Hepatocyte (in vitro differentiated cells): ENCODE measurements around the gene HNRNPA3. TPM values are rescaled to one million over a fixed set of nuclear protein-coding genes. Genes with fewer than 3 reads are reported as not detected.
"Not testable (repeated sequence)": the region's sequence is repeated elsewhere in the genome, so short reads cannot be mapped to it uniquely, and the experiment has no call there.

Experiments
- DNase-seq: peaks from one replicate; pipeline ENCODE4 v3.0.0-alpha.2; 2016; ENCODE audit warnings: low spot score
- H2AFZ ChIP-seq: fragments of 200-600 bp; sonication (generic); 2 replicates; pipeline ENCODE4 v1.6.0; 2016; ENCODE audit warnings: antibody characterized with exemption, mild to moderate bottlenecking
- H3K27ac ChIP-seq: fragments of 200-600 bp; sonication (generic); 2 replicates; pipeline ENCODE4 v1.5.1; 2016; ENCODE audit warnings: mild to moderate bottlenecking
- H3K27me3 ChIP-seq: fragments of 200-600 bp; sonication (generic); 2 replicates; pipeline ENCODE4 v1.6.1; 2016
- H3K36me3 ChIP-seq: fragments of 200-600 bp; sonication (generic); replicated peaks from 2 replicates; pipeline ENCODE4 v1.5.1; 2016; ENCODE audit warnings: low read depth; ENCODE audit not compliant: insufficient read depth
- H3K4me1 ChIP-seq: fragments of 200-600 bp; sonication (generic); 2 replicates; pipeline ENCODE4 v1.5.1; 2016; ENCODE audit warnings: mild to moderate bottlenecking, moderate library complexity; ENCODE audit not compliant: insufficient read depth
- H3K4me2 ChIP-seq: fragments of 200-600 bp; sonication (generic); 2 replicates; pipeline ENCODE4 v1.6.0; 2016
- H3K4me3 ChIP-seq: fragments of 200-600 bp; sonication (generic); 2 replicates; pipeline ENCODE4 v1.5.1; 2016; ENCODE audit warnings: mild to moderate bottlenecking
- H3K79me2 ChIP-seq: fragments of 200-600 bp; sonication (generic); 2 replicates; pipeline ENCODE4 v1.6.0; 2017; ENCODE audit warnings: mild to moderate bottlenecking
- H3K9me2 ChIP-seq: fragments of 200-600 bp; sonication (generic); replicated peaks from 2 replicates; pipeline ENCODE4 v1.6.0; 2017; ENCODE audit warnings: mild to moderate bottlenecking; ENCODE audit not compliant: insufficient read depth
- H3K9me3 ChIP-seq: fragments of 200-600 bp; sonication (generic); 2 replicates; pipeline ENCODE4 v1.5.1; 2016; ENCODE audit warnings: low read depth, mild to moderate bottlenecking
- H4K20me1 ChIP-seq: fragments of 200-600 bp; sonication (generic); 2 replicates; pipeline ENCODE4 v1.6.0; 2016; ENCODE audit warnings: mild to moderate bottlenecking; ENCODE audit not compliant: insufficient read depth, poor library complexity, severe bottlenecking
- EZH2 ChIP-seq: fragments of 200-600 bp; sonication (generic); IDR thresholded peaks from 2 replicates; pipeline ENCODE4 v1.6.1; 2016; ENCODE audit warnings: antibody characterized with exemption, mild to moderate bottlenecking, borderline replicate concordance
- EZH2phosphoT487 ChIP-seq: fragments of 200-600 bp; sonication (generic); IDR thresholded peaks from one replicate; pipeline ENCODE4 v1.6.1; 2018; ENCODE audit warnings: antibody characterized with exemption, mild to moderate bottlenecking, low read depth, moderate library complexity; ENCODE audit not compliant: unreplicated experiment, severe bottlenecking
- WGBS: methylation state at CpG from one replicate; pipeline ENCODE4 v1.1.6; 2016; ENCODE audit warnings: low lambda C conversion rate; ENCODE audit errors: missing lambda C conversion rate; 5-methylcytosine and 5-hydroxymethylcytosine counted together
- polyA plus RNA-seq: library from polyadenylated mRNA; unstranded; fragments of >200 nt; fragmentation: Nextera tagmentation; extraction: Ambion mirVana; gene quantifications from 2 replicates; pipeline ENCODE4 v1.2.1, GENCODE V29; 2016
- total RNA-seq: library from RNA; depleted of rRNA; stranded (reverse); fragments of >200 nt; gene quantifications from 2 replicates; pipeline ENCODE4 v1.2.3, GENCODE V29; 2014
- TF ChIP-seq, protein P1 (sequence below): fragments of 200-600 bp; sonication (generic); IDR thresholded peaks from 2 replicates; pipeline ENCODE4 v1.5.1; 2016; ENCODE audit warnings: antibody characterized with exemption, mild to moderate bottlenecking; ENCODE audit not compliant: poor library complexity

The HNRNPA3 gene
- total and polyA plus RNA-seq, 2 experiments from 2014 or later = 56.1 to 59.5 TPM

DNA sequence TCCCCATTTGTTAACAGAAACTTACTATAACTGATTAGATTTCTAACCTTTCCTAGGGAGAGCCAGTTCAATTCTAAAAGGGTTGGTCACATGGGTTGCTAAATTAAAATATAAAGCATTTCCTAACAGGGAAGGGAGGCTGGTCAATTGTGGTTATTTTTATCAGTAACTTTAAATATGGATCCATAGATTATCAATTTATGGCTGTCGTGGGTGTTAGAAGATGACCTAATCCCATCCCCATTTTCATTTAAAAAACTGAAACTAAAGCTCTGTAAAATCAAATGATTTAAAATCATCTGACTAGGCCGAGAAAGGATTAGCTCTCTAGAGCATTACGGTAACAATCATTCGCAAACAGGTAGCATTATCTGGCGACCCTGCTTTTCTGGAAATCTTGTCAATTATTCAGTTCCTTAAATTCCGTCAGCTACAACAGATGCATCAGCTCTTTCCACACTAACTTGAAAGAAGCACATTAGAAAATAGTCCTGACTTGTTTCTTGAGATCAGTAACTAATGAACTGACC is 953 bp upstream of the HNRNPA3 start:
- H3K4me1 ChIP-seq = peaks cover 21% of the 10 kb centered on the region
- H4K20me1 ChIP-seq = peaks cover 34% of the 10 kb centered on the region
- H3K79me2 ChIP-seq = peaks cover 54% of the 10 kb centered on the region
- peaks cover 3% of the 10 kb centered on the region for H3K36me3 ChIP-seq
- H2AFZ ChIP-seq = peak overlapping the region; percentile 2
- TF ChIP-seq EZH2phosphoT487 = no peak
- TF ChIP-seq, protein P1, sequence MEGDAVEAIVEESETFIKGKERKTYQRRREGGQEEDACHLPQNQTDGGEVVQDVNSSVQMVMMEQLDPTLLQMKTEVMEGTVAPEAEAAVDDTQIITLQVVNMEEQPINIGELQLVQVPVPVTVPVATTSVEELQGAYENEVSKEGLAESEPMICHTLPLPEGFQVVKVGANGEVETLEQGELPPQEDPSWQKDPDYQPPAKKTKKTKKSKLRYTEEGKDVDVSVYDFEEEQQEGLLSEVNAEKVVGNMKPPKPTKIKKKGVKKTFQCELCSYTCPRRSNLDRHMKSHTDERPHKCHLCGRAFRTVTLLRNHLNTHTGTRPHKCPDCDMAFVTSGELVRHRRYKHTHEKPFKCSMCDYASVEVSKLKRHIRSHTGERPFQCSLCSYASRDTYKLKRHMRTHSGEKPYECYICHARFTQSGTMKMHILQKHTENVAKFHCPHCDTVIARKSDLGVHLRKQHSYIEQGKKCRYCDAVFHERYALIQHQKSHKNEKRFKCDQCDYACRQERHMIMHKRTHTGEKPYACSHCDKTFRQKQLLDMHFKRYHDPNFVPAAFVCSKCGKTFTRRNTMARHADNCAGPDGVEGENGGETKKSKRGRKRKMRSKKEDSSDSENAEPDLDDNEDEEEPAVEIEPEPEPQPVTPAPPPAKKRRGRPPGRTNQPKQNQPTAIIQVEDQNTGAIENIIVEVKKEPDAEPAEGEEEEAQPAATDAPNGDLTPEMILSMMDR = no peak
- TF ChIP-seq EZH2 = no peak
- peak overlapping the region; percentile 72 for H3K4me2 ChIP-seq
- 22% methylated on average over 6 of the region's 6 CpGs for WGBS
- peak overlapping the region; percentile 25 for H3K4me3 ChIP-seq
- H3K27me3 ChIP-seq = no peaks in the 10 kb centered on the region
- DNase-seq = no peak
- H3K9me2 ChIP-seq = no peaks in the 10 kb centered on the region
- peak overlapping the region; percentile 98 for H3K27ac ChIP-seq
- no peaks in the 10 kb centered on the region for H3K9me3 ChIP-seq

GRCh38 chr2:177212891-177213856 is 580 bp downstream of the HNRNPA3 start:
- TF ChIP-seq EZH2 (no peak), EZH2phosphoT487 (no peak)
- TF ChIP-seq, protein P1 = no peak
- H3K79me2 ChIP-seq = peaks cover 66% of the 10 kb centered on the region
- peak overlapping the region; percentile 77 for H3K4me3 ChIP-seq
- WGBS = under 1% methylated on average over 41 of the region's 74 CpGs
- peak; percentile 96 for DNase-seq
- no peaks in the 10 kb centered on the region for H3K9me2 ChIP-seq
- H3K36me3 ChIP-seq = peaks cover 7% of the 10 kb centered on the region
- peak overlapping the region; percentile 86 for H3K4me2 ChIP-seq
- peaks cover 21% of the 10 kb centered on the region for H3K4me1 ChIP-seq
- peak overlapping the region; percentile 99 for H3K27ac ChIP-seq
- H4K20me1 ChIP-seq = peaks cover 47% of the 10 kb centered on the region
- peak overlapping the region; percentile 4 for H2AFZ ChIP-seq
- no peaks in the 10 kb centered on the region for H3K27me3 ChIP-seq
- no peaks in the 10 kb centered on the region for H3K9me3 ChIP-seq

DNA sequence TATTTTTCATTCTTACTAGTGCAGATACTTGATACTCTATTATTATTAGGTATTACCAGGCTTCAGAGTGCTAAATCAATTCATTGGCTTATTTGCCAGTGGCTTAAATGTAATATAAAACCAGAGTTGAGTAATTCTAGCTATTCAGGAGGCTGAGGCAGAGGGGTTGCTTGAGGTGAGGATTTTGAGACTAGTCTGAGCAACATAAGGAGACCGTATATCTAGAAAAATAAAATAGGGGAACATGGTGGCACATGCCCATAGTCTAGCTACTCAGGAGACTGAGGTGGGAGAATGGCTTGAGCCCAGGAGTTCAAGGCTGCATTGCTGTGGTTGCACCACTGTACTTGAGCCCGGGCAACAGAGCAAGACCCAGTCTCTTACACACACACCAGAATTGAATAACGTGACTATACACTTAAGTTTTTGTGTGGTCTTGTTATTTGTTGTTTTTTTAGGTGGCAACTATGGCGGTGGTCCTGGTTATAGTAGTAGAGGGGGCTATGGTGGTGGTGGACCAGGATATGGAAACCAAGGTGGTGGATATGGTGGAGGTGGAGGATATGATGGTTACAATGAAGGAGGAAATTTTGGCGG is 4.8 kb downstream of the HNRNPA3 start:
- Histone ChIP-seq H3K4me2 (no peak overlapping the region), H3K4me1 (peaks cover 14% of the 10 kb centered on the region), H3K27me3 (no peaks in the 10 kb centered on the region), H3K79me2 (peaks cover 77% of the 10 kb centered on the region), H2AFZ (no peak overlapping the region), H3K9me3 (no peaks in the 10 kb centered on the region), H3K9me2 (no peaks in the 10 kb centered on the region), H3K4me3 (no peak overlapping the region), H4K20me1 (peaks cover 74% of the 10 kb centered on the region), H3K27ac (no peak overlapping the region), H3K36me3 (peaks cover 13% of the 10 kb centered on the region)
- WGBS = 89% methylated on average over 5 of the region's 5 CpGs
- TF ChIP-seq, protein P1 = no peak
- no peak for TF ChIP-seq EZH2
- TF ChIP-seq EZH2phosphoT487 = no peak
- DNase-seq = no peak

DNA sequence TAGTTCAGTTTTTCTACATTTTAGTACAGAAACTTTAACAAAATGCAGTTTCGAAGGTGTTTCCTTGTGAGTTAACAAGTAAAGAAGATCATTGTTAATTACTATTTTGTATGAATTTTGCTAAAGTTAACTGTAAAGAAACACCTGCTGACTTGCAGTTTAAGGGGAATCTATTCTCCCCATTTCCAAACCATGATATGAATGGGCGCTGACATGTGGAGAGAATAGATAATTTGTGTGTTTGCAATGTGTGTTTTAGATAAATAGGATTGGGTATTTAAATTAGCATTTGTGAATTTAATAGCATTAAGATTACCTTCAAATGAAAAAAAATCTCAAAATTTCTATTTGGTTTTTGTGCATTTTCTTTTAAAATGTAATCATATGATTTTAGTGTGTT is 7.2 kb downstream of the HNRNPA3 start:
- H3K4me3 ChIP-seq, H3K9me2 ChIP-seq, H2AFZ ChIP-seq, DNase-seq, H3K27ac ChIP-seq, H3K9me3 ChIP-seq, H3K4me2 ChIP-seq, H3K27me3 ChIP-seq: not testable (repeated sequence)
- 96% methylated on average over 2 of the region's 2 CpGs for WGBS
- H4K20me1 ChIP-seq = peaks cover 58% of the 10 kb centered on the region
- H3K36me3 ChIP-seq = peaks cover 13% of the 10 kb centered on the region
- H3K4me1 ChIP-seq = peaks cover 13% of the 10 kb centered on the region
- peaks cover 66% of the 10 kb centered on the region for H3K79me2 ChIP-seq
